HCT116 (cell line): Measurements from ENCODE around the gene TRIM10. TPM values are rescaled to one million over a fixed set of nuclear protein-coding genes. Genes with fewer than 3 reads are reported as not detected.

ENCODE experiments used
- ATAC-seq: fragments of 200-7000 bp; cut with Tn5 transposase; 2 replicates; pipeline ENCODE4 v1.9.1; 2020; ENCODE audit warnings: mild to moderate bottlenecking, moderate library complexity
- BruUV-seq: library from RNA; stranded (reverse); fragments of 400-500 nt; replicated peaks from 2 replicates; lab custom pipeline; 2021; lab: Mats Ljungman, UMichigan
- CTCF ChIA-PET: fragments of 300-600 bp; sonication (Branson Sonifier 250); formaldehyde crosslinking; loops from one replicate; lab custom pipeline; 2021; ENCODE audit warnings: antibody characterized with exemption; lab: Charles Lee
- POLR2A ChIA-PET: fragments of 300-600, 350-600 bp; sonication (Branson Sonifier 250); formaldehyde crosslinking; loops from one replicate; lab custom pipeline; 2021; ENCODE audit warnings: antibody characterized with exemption; lab: Charles Lee
- RAD21 ChIA-PET, 2 experiments: fragments of 300-600 bp; sonication (Branson Sonifier 250); formaldehyde crosslinking; loops; one replicate each; lab custom pipeline; 2023; ENCODE audit warnings: low total read pairs in 2 of 2; ENCODE audit not compliant: uncharacterized antibody in 2 of 2, unreplicated experiment in 2 of 2, low non-redundant PET in 1 of 2; lab: Charles Lee
- DNase-seq: peaks from one replicate; pipeline ENCODE4 v3.0.0-alpha.2; 2010; ENCODE audit warnings: low read depth, low spot score
- H2AFZ ChIP-seq: fragments of 200-600 bp; shearing (Covaris generic), sonication (generic); 2 replicates; pipeline ENCODE4 v1.6.1; 2017; ENCODE audit warnings: low read depth, mixed run types, mixed read lengths, antibody characterized with exemption, low read length; ENCODE audit not compliant: poor library complexity, severe bottlenecking
- H3K27ac ChIP-seq: 2 replicates; pipeline ENCODE4 v1.5.1; 2012; ENCODE audit warnings: low read depth, low read length
- H3K27me3 ChIP-seq: fragments of 200-600 bp; sonication (generic); 2 replicates; pipeline ENCODE4 v1.6.1; 2016; ENCODE audit warnings: mixed run types, low read length, mixed read lengths; ENCODE audit not compliant: insufficient read depth
- H3K36me3 ChIP-seq, 2 experiments: fragments of 200-500 bp in 1 of 2; fragments of 200-600 bp in 1 of 2; sonication (Bioruptor generic) in 1 of 2; sonication (generic) in 1 of 2; 2 replicates each; pipeline versions ENCODE4 v1.5.1 to v1.6.1; 2014 to 2016; ENCODE audit warnings: low read length in 2 of 2, inconsistent platforms in 1 of 2, mixed read lengths in 1 of 2, mixed run types in 1 of 2; ENCODE audit not compliant: insufficient read depth in 2 of 2, control insufficient read depth in 1 of 2
- H3K4me1 ChIP-seq, 2 experiments: fragments of 200-600 bp in 1 of 2; sonication (generic) in 1 of 2; 2 replicates each; pipeline versions ENCODE4 v1.5.1 to v1.6.1; 2012 to 2017; ENCODE audit warnings: low read length in 2 of 2, inconsistent platforms in 1 of 2, mild to moderate bottlenecking in 1 of 2, mixed read lengths in 1 of 2, mixed run types in 1 of 2, moderate library complexity in 1 of 2; ENCODE audit not compliant: insufficient read depth in 2 of 2, control insufficient read depth in 1 of 2
- H3K4me2 ChIP-seq: fragments of 200-600 bp; sonication (generic); 2 replicates; pipeline ENCODE4 v1.6.1; 2017; ENCODE audit warnings: mixed run types, low read length, mixed read lengths
- H3K4me3 ChIP-seq, 2 experiments: fragments of 200-600 bp in 1 of 2; sonication (generic) in 1 of 2; replicated peaks in 1 of 2; 2 replicates each; pipeline ENCODE4 v1.5.1; 2011 to 2016; ENCODE audit warnings: low read length in 2 of 2, control low read depth in 1 of 2, low read depth in 1 of 2, mild to moderate bottlenecking in 1 of 2, mixed read lengths in 1 of 2, mixed run types in 1 of 2
- H3K79me2 ChIP-seq: fragments of 200-600 bp; sonication (generic); 2 replicates; pipeline ENCODE4 v1.6.1; 2017; ENCODE audit warnings: mild to moderate bottlenecking, mixed run types, low read length, moderate library complexity, mixed read lengths; ENCODE audit not compliant: insufficient read depth
- H3K9ac ChIP-seq: fragments of 200-600 bp; sonication (generic); 2 replicates; pipeline ENCODE4 v1.6.1; 2016; ENCODE audit warnings: low read length, mixed read lengths
- H3K9me2 ChIP-seq: fragments of 200-600 bp; sonication (generic), shearing (Covaris generic); 2 replicates; pipeline ENCODE4 v1.6.1; 2017; ENCODE audit warnings: mixed run types, mild to moderate bottlenecking, moderate library complexity; ENCODE audit not compliant: insufficient read depth
- H3K9me3 ChIP-seq, 2 experiments: fragments of 200-500 bp in 1 of 2; fragments of 200-600 bp in 1 of 2; sonication (Bioruptor generic) in 1 of 2; sonication (generic) in 1 of 2; 2 replicates each; pipeline ENCODE4 v1.6.1; 2014 to 2017; ENCODE audit warnings: low read length in 2 of 2, mixed read lengths in 2 of 2, inconsistent platforms in 1 of 2, low read depth in 1 of 2, mild to moderate bottlenecking in 1 of 2, mixed run types in 1 of 2, moderate library complexity in 1 of 2; ENCODE audit not compliant: control insufficient read depth in 1 of 2, insufficient read depth in 1 of 2
- H4K20me1 ChIP-seq: fragments of 200-600 bp; sonication (generic), shearing (Covaris generic); 2 replicates; pipeline ENCODE4 v1.6.1; 2017; ENCODE audit warnings: mixed run types, mild to moderate bottlenecking, moderate library complexity; ENCODE audit not compliant: insufficient read depth
- ATF3 ChIP-seq: IDR thresholded peaks from 2 replicates; pipeline ENCODE4 v1.6.1; 2012
- CBX3 ChIP-seq: IDR thresholded peaks from 2 replicates; pipeline ENCODE4 v1.6.1; 2012; ENCODE audit warnings: low read depth
- CEBPB ChIP-seq: IDR thresholded peaks from 2 replicates; pipeline ENCODE4 v1.6.1; 2012; ENCODE audit warnings: low read depth
- EGR1 ChIP-seq: IDR thresholded peaks from 2 replicates; pipeline ENCODE4 v1.6.1; 2012; ENCODE audit warnings: low read depth
- ELF1 ChIP-seq: IDR thresholded peaks from 2 replicates; pipeline ENCODE4 v1.6.1; 2012; ENCODE audit warnings: low read depth, borderline replicate concordance
- EZH2 ChIP-seq: fragments of 200-600 bp; sonication (generic); IDR thresholded peaks from 2 replicates; pipeline ENCODE4 v1.6.1; 2017; ENCODE audit warnings: antibody characterized with exemption, mixed run types
- EZH2phosphoT487 ChIP-seq: fragments of 200-600 bp; IDR thresholded peaks from 2 replicates; pipeline ENCODE4 v1.6.1; 2018; ENCODE audit warnings: antibody characterized with exemption, borderline replicate concordance
- FOSL1 ChIP-seq: IDR thresholded peaks from 2 replicates; pipeline ENCODE4 v1.6.1; 2012; ENCODE audit warnings: low read depth
- JUND ChIP-seq: IDR thresholded peaks from 2 replicates; pipeline ENCODE4 v1.6.1; 2012
- POLR2AphosphoS5 ChIP-seq: IDR thresholded peaks from 2 replicates; pipeline ENCODE4 v1.6.1; 2011; ENCODE audit warnings: mild to moderate bottlenecking, low read depth, low read length, moderate library complexity
- SIN3A ChIP-seq: IDR thresholded peaks from 2 replicates; pipeline ENCODE4 v1.6.1; 2012; ENCODE audit warnings: low read depth
- SP1 ChIP-seq: IDR thresholded peaks from 2 replicates; pipeline ENCODE4 v1.6.1; 2012; ENCODE audit warnings: low read depth
- SRF ChIP-seq: IDR thresholded peaks from 2 replicates; pipeline ENCODE4 v1.6.1; 2012; ENCODE audit warnings: low read depth
- YY1 ChIP-seq: IDR thresholded peaks from 2 replicates; pipeline ENCODE4 v1.6.1; 2011; ENCODE audit warnings: low read length, low read depth, moderate library complexity, mild to moderate bottlenecking; ENCODE audit not compliant: insufficient replicate concordance; ENCODE audit errors: extremely low read depth
- ZBTB33 ChIP-seq: IDR thresholded peaks from 2 replicates; pipeline ENCODE4 v1.6.1; 2011; ENCODE audit warnings: mild to moderate bottlenecking, low read length, moderate library complexity; ENCODE audit not compliant: insufficient replicate concordance; ENCODE audit errors: extremely low read depth
- ZFX ChIP-seq: fragments of 450-650 bp; IDR thresholded peaks from 2 replicates; pipeline ENCODE4 v1.6.1; 2017
- ZNF274 ChIP-seq: fragments of 200-500 bp; sonication (Bioruptor generic); IDR thresholded peaks from 2 replicates; pipeline ENCODE4 v1.6.1; 2014; ENCODE audit warnings: mild to moderate bottlenecking, low read depth, low read length, inconsistent platforms
- intact Hi-C: fragments of 100-400 bp; cut with micrococcal nuclease; formaldehyde crosslinking; loops from 2 replicates; pipeline ENCODE4 v1.10.0; 2022
- total RNA-seq: library from RNA; stranded (reverse); gene quantifications from one replicate; pipeline ENCODE4 v1.2.1, GENCODE V29; 2021; ENCODE audit not compliant: unreplicated experiment
- TF ChIP-seq, protein P1 (sequence below), 3 experiments: fragments of 200-600 bp in 1 of 3; sonication (generic) in 1 of 3; IDR thresholded peaks in 2 of 3; conservative IDR thresholded peaks in 1 of 3; 2 replicates each; pipeline ENCODE4 v1.5.1; 2012 to 2017; ENCODE audit warnings: low read depth in 2 of 3, low read length in 2 of 3, antibody characterized with exemption in 1 of 3, borderline replicate concordance in 1 of 3, control low read depth in 1 of 3, mild to moderate bottlenecking in 1 of 3, mixed read lengths in 1 of 3, mixed run types in 1 of 3, moderate library complexity in 1 of 3; ENCODE audit not compliant: insufficient read depth in 1 of 3

TRIM10 gene
- total RNA-seq, 1 experiment from 2014 or later, result 0.98 TPM

GRCh38 chr6:30196376-30196775, 35.4 kb upstream of the TRIM10 start:
- DNase-seq, result no peak
- no TSS peak for BruUV-seq
- ChIA-PET CTCF (interaction anchor here (0.7 kb wide), 1 partner anchor 21 kb away, joined by 3 read pairs; no protein-coding TSS in a partner anchor), POLR2A (no interaction called here)
- Histone ChIP-seq H3K4me1 (no peaks in the 10 kb centered on the region), H3K4me2 (no peak overlapping the region), H2AFZ (no peak overlapping the region), H3K9me3 (no peaks in the 10 kb centered on the region), H3K4me3 (no peak overlapping the region), H3K9ac (no peak overlapping the region)
- TF ChIP-seq CBX3 (no peak), CEBPB (no peak), EGR1 (no peak), ELF1 (no peak), EZH2 (no peak), SP1 (no peak), SIN3A (no peak), YY1 (no peak), JUND (no peak), SRF (no peak)
- TF ChIP-seq, all 23 proteins: peak for 0
- ATAC-seq, result no peak
- no peak overlapping the region for H3K27ac ChIP-seq
- H4K20me1 ChIP-seq, result no peaks in the 10 kb centered on the region
- no peaks in the 10 kb centered on the region for H3K27me3 ChIP-seq
- H3K9me2 ChIP-seq, result no peaks in the 10 kb centered on the region
- intact Hi-C loops, result no loop called here
- peaks cover 14% of the 10 kb centered on the region for H3K79me2 ChIP-seq
- peaks cover 15 to 30% of the 10 kb centered on the region in 2 experiments for H3K36me3 ChIP-seq
- RAD21 ChIA-PET, result no interaction called here

- ChIA-PET RAD21 (no interaction called here), POLR2A (no interaction called here), CTCF (interaction anchor here (0.7 kb wide), 1 partner anchor 20 kb away, joined by 3 read pairs; no protein-coding TSS in a partner anchor)
- Histone ChIP-seq H3K36me3 (peaks cover 18 to 30% of the 10 kb centered on the region in 2 experiments), H3K27me3 (no peaks in the 10 kb centered on the region), H3K9me3 (no peaks in the 10 kb centered on the region), H2AFZ (no peak overlapping the region), H3K4me2 (no peak overlapping the region), H3K9me2 (no peaks in the 10 kb centered on the region), H3K27ac (no peak overlapping the region), H4K20me1 (no peaks in the 10 kb centered on the region), H3K4me3 (no peak overlapping the region), H3K4me1 (no peaks in the 10 kb centered on the region), H3K79me2 (peaks cover 9% of the 10 kb centered on the region), H3K9ac (no peak overlapping the region)
- no peak for TF ChIP-seq EZH2phosphoT487
- no peak for TF ChIP-seq POLR2AphosphoS5
- TF ChIP-seq ATF3, result no peak
- TF ChIP-seq ZFX, result no peak
- TF ChIP-seq EGR1, result no peak
- TF ChIP-seq JUND, result no peak
- no peak for TF ChIP-seq ZBTB33
- TF ChIP-seq ZNF274, result no peak
- TF ChIP-seq YY1, result no peak
- TF ChIP-seq, protein P1, sequence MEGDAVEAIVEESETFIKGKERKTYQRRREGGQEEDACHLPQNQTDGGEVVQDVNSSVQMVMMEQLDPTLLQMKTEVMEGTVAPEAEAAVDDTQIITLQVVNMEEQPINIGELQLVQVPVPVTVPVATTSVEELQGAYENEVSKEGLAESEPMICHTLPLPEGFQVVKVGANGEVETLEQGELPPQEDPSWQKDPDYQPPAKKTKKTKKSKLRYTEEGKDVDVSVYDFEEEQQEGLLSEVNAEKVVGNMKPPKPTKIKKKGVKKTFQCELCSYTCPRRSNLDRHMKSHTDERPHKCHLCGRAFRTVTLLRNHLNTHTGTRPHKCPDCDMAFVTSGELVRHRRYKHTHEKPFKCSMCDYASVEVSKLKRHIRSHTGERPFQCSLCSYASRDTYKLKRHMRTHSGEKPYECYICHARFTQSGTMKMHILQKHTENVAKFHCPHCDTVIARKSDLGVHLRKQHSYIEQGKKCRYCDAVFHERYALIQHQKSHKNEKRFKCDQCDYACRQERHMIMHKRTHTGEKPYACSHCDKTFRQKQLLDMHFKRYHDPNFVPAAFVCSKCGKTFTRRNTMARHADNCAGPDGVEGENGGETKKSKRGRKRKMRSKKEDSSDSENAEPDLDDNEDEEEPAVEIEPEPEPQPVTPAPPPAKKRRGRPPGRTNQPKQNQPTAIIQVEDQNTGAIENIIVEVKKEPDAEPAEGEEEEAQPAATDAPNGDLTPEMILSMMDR (IDR thresholded peaks at IDR 0.05 in 2 of 3, conservative IDR thresholded peaks at IDR 0.05 in 1 of 3; ENCODE audit: borderline replicate concordance in 1 of 3, insufficient read depth in 1 of 3, low read depth in 2 of 3, low read length in 2 of 3), result no peak
- no peak for TF ChIP-seq FOSL1
- no peak for TF ChIP-seq ELF1
- no TSS peak for BruUV-seq
- DNase-seq (no peak), ATAC-seq (no peak)
- intact Hi-C loops, result no loop called here
Observed at GRCh38 chr6:30195951-30196350, 34.9 kb upstream of the TRIM10 start.
